ENCODE data around the gene TMEM204. TPM values are rescaled to one million over a fixed set of nuclear protein-coding genes. Genes with fewer than 3 reads are reported as not detected.

The TMEM204 gene
- total and polyA plus RNA-seq, 2 donors (not counting 1 experiment from before 2014, with no cell fraction given) = 0.27 to 2.7 TPM

DNA sequence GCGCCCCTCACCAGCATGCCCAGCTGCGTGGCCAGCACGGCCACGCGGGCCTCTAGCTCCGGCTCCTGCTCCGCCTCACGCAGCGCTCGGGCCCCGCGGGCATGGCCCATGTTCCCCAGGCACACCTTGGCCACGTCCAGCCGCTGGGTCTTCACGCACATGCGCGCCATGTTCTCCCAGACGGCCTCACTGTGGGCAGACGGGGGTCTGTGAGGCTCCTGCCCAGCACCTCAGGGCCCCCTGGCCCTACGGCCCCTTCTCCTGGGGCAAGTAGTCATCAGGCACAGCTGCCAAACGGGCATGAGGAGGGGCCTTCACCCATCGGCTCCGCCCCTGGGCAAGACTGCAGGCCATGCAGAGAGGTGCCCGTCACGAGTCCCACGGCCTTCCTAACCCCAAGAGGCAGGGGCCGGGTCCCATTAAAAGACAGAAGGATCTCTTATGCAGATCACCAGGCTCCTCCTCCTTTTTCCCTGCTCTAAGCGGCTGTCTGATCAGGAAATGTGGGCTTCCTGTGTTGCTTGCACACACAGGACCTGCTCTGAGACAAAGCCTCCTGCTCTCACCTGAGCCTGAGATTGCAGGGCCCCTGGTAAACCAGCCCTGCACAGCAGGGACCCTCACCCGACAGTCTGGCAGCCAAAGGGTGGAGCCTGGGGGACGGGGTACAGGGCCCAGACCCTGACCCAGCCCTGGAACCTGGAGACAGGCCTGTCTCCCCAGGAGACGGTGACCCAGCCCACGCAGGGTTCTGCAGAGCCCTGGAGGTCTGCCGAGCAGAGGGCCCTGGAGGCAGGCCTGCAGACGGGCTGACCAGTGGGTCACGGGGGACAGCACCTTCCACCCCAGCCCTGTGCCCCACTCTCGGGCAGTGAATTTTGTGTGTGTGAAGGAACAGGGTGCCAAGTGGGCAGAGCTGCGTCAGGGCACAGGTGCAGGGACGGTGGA lies 6.6 kb upstream of the TMEM204 start:
- Histone ChIP-seq H3K36me3 (replicated peaks in 1 of 2; ENCODE audit: control extremely low read depth in 1 of 2, control insufficient read depth in 1 of 2, extremely low read depth in 1 of 2, insufficient read depth in 2 of 2, low read length in 1 of 2) (no peaks in the 10 kb centered on the region), H3K27ac (ENCODE audit: low read length in 2 of 2) (no peak overlapping the region), H3K4me1 (ENCODE audit: control insufficient read depth in 2 of 2, insufficient read depth in 2 of 2, low read length in 2 of 2) (peaks cover 0 to 2% of the 10 kb centered on the region in 2 donors), H4K20me1 (ENCODE audit: control insufficient read depth, insufficient read depth, low read length, poor library complexity, severe bottlenecking) (no peaks in the 10 kb centered on the region), H3K27me3 (replicated peaks in 1 of 4; ENCODE audit: control extremely low read depth in 1 of 4, control insufficient read depth in 3 of 4, insufficient read depth in 4 of 4, low read length in 3 of 4) (no peaks in the 10 kb centered on the region), H3K4me2 (replicated peaks; ENCODE audit: low read depth, low read length, poor library complexity, severe bottlenecking) (no peak overlapping the region), H3K79me2 (ENCODE audit: control insufficient read depth, insufficient read depth, low read length) (no peaks in the 10 kb centered on the region), H3K9me3 (ENCODE audit: control extremely low read depth in 1 of 3, control insufficient read depth in 2 of 3, insufficient read depth in 1 of 3, low read length in 2 of 3) (no peaks in the 10 kb centered on the region), H2AFZ (ENCODE audit: insufficient read depth, low read depth, low read length, poor library complexity, severe bottlenecking) (no peak overlapping the region), H3K4me3 (ENCODE audit: control extremely low read depth in 1 of 5, extremely low read depth in 1 of 5, insufficient read depth in 1 of 5, low read depth in 2 of 5, low read length in 4 of 5) (no peak overlapping the region), H3K9ac (ENCODE audit: low read length) (no peak overlapping the region)
- intact Hi-C loops (cut with micrococcal nuclease) = no loop called here
- no peak for ATAC-seq (ENCODE audit: low read depth)
- H3K27me3 Mint-ChIP-seq = no peaks in the 10 kb centered on the region
- TF ChIP-seq EZH2 (IDR thresholded peaks at IDR 0.05; ENCODE audit: borderline replicate concordance, insufficient read depth, low read depth, low read length, poor library complexity, severe bottlenecking) = no peak
- ChIA-PET POLR2A (no interaction called here), CTCF (no interaction called here)
- no peak overlapping the region for H3K27ac Mint-ChIP-seq
- no peak for DNase-seq
- WGBS (ENCODE audit: insufficient coverage) = 67% methylated on average over 35 of the region's 38 CpGs
- no peak overlapping the region for H3K4me3 Mint-ChIP-seq
- H3K9me3 Mint-ChIP-seq (ENCODE audit: insufficient read depth) = no peaks in the 10 kb centered on the region
- no peaks in the 10 kb centered on the region for H3K4me1 Mint-ChIP-seq

DNA sequence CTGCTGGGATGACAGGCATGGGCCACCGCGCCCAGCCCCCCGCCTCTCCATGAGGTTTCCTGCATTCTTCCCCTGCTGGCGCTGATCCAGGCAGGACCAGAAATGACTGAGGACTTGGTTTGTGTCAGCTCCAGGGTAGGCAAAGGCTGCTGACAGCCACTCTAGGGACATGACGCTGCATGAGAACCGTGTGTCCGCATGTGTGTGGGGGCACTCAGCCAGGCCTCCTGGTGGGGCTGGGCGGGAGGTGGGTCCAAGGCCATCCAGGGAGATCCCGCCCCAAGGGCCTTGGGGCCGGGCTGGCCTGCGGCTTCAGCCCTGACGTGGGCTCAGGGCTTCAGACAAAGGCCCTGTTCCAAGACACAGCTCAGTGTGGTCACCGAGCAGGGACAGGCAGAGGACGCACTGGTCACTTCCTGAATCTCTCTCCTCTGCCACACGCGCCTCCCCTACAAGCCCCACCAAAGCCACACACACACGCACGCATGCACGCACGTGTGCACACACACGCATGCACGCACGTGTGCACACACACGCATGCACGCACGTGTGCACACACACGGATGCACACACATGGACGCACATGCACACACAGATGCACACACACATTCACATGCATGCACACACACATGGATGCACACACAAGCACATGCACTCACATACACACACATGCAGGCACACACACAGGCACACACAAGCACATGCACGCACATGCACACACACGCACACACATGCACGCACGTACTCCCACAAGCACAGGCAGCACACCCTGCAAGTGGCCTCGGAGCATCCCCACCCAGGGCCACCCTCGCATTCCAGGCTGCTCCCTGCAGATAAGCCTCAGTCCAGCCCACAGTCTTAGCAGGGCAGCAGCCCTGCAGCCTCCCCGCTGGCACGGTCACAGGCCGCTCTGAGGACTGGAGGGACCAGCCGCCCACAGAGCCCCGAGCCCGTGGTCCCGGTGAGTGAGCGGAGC lies 5.3 kb upstream of the TMEM204 start:
- no peaks in the 10 kb centered on the region for H3K4me1 Mint-ChIP-seq

More for the DNA sequence above, 5.3 kb upstream of the TMEM204 start:
- no peak overlapping the region for H3K4me2 ChIP-seq (replicated peaks; ENCODE audit: low read depth, low read length, poor library complexity, severe bottlenecking)
- ATAC-seq (ENCODE audit: low read depth) = no peak
- DNase-seq = no peak
- intact Hi-C loops (cut with micrococcal nuclease) = no loop called here
- TF ChIP-seq, protein P1, sequence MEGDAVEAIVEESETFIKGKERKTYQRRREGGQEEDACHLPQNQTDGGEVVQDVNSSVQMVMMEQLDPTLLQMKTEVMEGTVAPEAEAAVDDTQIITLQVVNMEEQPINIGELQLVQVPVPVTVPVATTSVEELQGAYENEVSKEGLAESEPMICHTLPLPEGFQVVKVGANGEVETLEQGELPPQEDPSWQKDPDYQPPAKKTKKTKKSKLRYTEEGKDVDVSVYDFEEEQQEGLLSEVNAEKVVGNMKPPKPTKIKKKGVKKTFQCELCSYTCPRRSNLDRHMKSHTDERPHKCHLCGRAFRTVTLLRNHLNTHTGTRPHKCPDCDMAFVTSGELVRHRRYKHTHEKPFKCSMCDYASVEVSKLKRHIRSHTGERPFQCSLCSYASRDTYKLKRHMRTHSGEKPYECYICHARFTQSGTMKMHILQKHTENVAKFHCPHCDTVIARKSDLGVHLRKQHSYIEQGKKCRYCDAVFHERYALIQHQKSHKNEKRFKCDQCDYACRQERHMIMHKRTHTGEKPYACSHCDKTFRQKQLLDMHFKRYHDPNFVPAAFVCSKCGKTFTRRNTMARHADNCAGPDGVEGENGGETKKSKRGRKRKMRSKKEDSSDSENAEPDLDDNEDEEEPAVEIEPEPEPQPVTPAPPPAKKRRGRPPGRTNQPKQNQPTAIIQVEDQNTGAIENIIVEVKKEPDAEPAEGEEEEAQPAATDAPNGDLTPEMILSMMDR (IDR thresholded peaks at IDR 0.05) = no peak
- TF ChIP-seq EZH2 (IDR thresholded peaks at IDR 0.05; ENCODE audit: borderline replicate concordance, insufficient read depth, low read depth, low read length, poor library complexity, severe bottlenecking) = no peak
- no peaks in the 10 kb centered on the region for H4K20me1 ChIP-seq (ENCODE audit: control insufficient read depth, insufficient read depth, low read length, poor library complexity, severe bottlenecking)
- Mint-ChIP-seq H3K27me3 (no peaks in the 10 kb centered on the region), H3K27ac (no peak overlapping the region), H3K4me3 (no peak overlapping the region), H3K9me3 (ENCODE audit: insufficient read depth) (no peaks in the 10 kb centered on the region)
- H3K27ac ChIP-seq (ENCODE audit: low read length in 2 of 2) = no peak overlapping the region
- H3K36me3 ChIP-seq (replicated peaks in 1 of 2; ENCODE audit: control extremely low read depth in 1 of 2, control insufficient read depth in 1 of 2, extremely low read depth in 1 of 2, insufficient read depth in 2 of 2, low read length in 1 of 2) = no peaks in the 10 kb centered on the region
- H2AFZ ChIP-seq (ENCODE audit: insufficient read depth, low read depth, low read length, poor library complexity, severe bottlenecking) = no peak overlapping the region
- H3K79me2 ChIP-seq (ENCODE audit: control insufficient read depth, insufficient read depth, low read length) = no peaks in the 10 kb centered on the region
- ChIA-PET CTCF (no interaction called here), POLR2A (no interaction called here)
- no peak overlapping the region for H3K4me3 ChIP-seq (ENCODE audit: control extremely low read depth in 1 of 5, extremely low read depth in 1 of 5, insufficient read depth in 1 of 5, low read depth in 2 of 5, low read length in 4 of 5)
- H3K4me1 ChIP-seq (ENCODE audit: control insufficient read depth in 2 of 2, insufficient read depth in 2 of 2, low read length in 2 of 2) = peaks cover 0 to 6% of the 10 kb centered on the region in 2 donors
- H3K9me3 ChIP-seq (ENCODE audit: control extremely low read depth in 1 of 3, control insufficient read depth in 2 of 3, insufficient read depth in 1 of 3, low read length in 2 of 3) = no peaks in the 10 kb centered on the region
- H3K9ac ChIP-seq (ENCODE audit: low read length) = no peak overlapping the region
- 82% methylated on average over 38 of the region's 42 CpGs for WGBS (ENCODE audit: insufficient coverage)
- no peaks in the 10 kb centered on the region for H3K27me3 ChIP-seq (replicated peaks in 1 of 4; ENCODE audit: control extremely low read depth in 1 of 4, control insufficient read depth in 3 of 4, insufficient read depth in 4 of 4, low read length in 3 of 4)
